ENCODE data around the gene KCNIP1.

The KCNIP1 gene

GRCh38 chr5:170632266-170632984 is 128.6 kb downstream of the KCNIP1 start:
- DNase-seq: no peak

GRCh38 chr5:170632985-170633234 is 129.1 kb downstream of the KCNIP1 start:
- DNase-seq: peak; percentile 27

GRCh38 chr5:170633235-170634081 is 129.6 kb downstream of the KCNIP1 start:
- DNase-seq: no peak

GRCh38 chr5:170634256-170634990 is 130.6 kb downstream of the KCNIP1 start:
- no peak for DNase-seq

GRCh38 chr5:170635706-170636105 is 131.9 kb downstream of the KCNIP1 start:
- DNase-seq: no peak

GRCh38 chr5:170636206-170636605 is 132.4 kb downstream of the KCNIP1 start:
- no peak for DNase-seq

- no peak for DNase-seq
These were observed 133.1 kb downstream of the KCNIP1 start for GRCh38 chr5:170636801-170637477.

- DNase-seq: no peak
These were observed 134.2 kb downstream of the KCNIP1 start for GRCh38 chr5:170638051-170638450.

GRCh38 chr5:170638454-170639220 is 134.8 kb downstream of the KCNIP1 start:
- peak; percentile 38 for DNase-seq

- DNase-seq: no peak
These were observed 135.6 kb downstream of the KCNIP1 start for GRCh38 chr5:170639221-170639925.

- DNase-seq: no peak
These were observed 137.1 kb downstream of the KCNIP1 start for GRCh38 chr5:170640731-170641588.

- DNase-seq: no peak
These were observed 137.8 kb downstream of the KCNIP1 start for GRCh38 chr5:170641589-170642031.

GRCh38 chr5:170642066-170642735 is 138.4 kb downstream of the KCNIP1 start:
- DNase-seq: no peak

- DNase-seq: no peak
These were observed 139.1 kb downstream of the KCNIP1 start for GRCh38 chr5:170642776-170643436.

GRCh38 chr5:170643591-170643990 is 139.8 kb downstream of the KCNIP1 start:
- no peak for DNase-seq

- DNase-seq: no peak
These were observed 140.7 kb downstream of the KCNIP1 start for GRCh38 chr5:170644501-170644900.

GRCh38 chr5:170648541-170648940 is 144.7 kb downstream of the KCNIP1 start:
- no peak for DNase-seq

GRCh38 chr5:170650850-170651249 is 147.0 kb downstream of the KCNIP1 start:
- DNase-seq: no peak

- DNase-seq: no peak
These were observed 147.9 kb downstream of the KCNIP1 start for GRCh38 chr5:170651604-170652277.

Measured in CD4-positive, alpha-beta T cell treated with Interleukin-4 for 4 hours (primary cell).